Measurements from ENCODE around the gene TEC.
"Not testable (repeated sequence)": the region's sequence is repeated elsewhere in the genome, so short reads cannot be mapped to it uniquely, and the experiment has no call there.

The TEC gene

DNA sequence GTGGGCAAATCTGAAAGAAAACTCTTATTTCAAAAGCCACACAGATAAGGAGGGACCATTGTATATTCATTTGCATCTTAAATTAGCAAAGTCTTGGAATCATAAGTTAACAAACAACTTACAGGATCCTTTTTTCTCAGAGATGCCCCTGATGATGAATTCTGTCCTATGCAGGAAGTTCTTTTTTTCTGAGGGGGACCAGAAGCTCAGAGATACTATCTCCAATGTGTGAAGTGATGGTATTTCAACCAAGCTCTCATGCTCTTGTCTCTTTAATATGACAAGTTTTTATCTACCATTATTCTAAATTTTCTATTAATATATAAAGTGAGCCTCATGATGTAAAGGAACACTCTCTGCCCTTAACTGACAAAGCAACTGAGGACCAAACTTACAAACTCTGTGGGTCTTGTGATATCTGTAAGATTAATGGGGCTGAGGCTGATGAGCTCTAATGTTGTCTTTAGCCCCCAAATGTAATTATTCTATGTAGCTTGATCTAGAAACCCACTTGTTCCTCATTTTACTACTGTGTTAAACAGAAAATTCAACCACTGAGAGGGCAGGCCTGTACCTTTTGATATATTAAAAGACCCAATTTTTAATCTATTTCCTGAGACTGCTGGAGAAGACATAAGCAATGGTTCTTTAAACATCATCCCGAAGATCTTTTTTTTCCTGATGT lies 27.0 kb downstream of the TEC start:
- no peak for DNase-seq (ENCODE audit: low read depth in 2 of 2)

DNA sequence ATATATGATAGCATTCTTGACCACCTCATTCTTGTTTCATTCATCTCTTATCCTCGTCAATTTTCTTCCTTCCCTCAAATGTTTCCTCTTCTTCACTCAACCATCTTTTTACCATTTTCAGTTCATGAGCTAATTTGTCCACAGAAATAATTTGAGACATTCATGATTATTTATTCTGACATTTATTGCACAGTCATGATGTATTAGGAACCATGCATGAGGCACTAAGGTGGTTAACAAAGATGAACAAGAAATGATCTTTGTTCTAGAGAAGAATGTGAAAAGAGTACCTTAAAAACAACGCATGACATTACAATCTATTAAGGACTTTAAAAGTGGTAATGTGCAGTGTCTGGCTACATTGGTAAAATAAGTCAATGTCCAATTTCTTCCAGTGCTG lies 27.9 kb downstream of the TEC start:
- no peak for DNase-seq (ENCODE audit: low read depth in 2 of 2)

DNA sequence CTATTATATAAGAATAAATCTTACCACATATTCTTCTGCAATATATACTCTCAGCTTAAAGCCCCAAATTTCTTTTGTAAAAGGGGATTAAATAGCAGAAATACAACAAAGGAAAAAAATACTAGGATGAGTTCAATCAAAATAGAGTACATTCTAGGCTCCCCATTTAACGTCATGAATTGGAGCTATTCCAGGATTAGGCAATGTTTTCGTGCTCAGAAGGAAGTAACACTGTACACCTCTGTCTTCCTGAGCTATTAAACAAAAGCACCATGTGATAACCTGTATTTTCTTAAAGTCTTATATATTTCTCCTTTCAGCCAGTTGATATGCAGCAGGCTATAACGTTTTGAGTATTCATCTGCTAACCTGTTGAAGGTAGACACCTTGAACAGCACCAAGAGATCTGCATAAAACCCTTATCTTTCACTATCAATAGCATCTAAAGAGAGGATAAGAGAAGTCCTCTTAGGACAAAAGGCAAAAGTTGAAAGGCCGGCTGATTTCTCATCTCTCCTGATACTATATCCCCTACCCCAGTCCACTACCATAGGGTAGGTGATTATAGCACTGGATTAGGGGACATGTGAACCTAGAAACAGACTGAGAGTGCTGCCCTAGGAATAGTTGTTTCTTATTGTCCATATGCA lies 31.5 kb downstream of the TEC start:
- DNase-seq (ENCODE audit: low read depth in 2 of 2), result no peak

DNA sequence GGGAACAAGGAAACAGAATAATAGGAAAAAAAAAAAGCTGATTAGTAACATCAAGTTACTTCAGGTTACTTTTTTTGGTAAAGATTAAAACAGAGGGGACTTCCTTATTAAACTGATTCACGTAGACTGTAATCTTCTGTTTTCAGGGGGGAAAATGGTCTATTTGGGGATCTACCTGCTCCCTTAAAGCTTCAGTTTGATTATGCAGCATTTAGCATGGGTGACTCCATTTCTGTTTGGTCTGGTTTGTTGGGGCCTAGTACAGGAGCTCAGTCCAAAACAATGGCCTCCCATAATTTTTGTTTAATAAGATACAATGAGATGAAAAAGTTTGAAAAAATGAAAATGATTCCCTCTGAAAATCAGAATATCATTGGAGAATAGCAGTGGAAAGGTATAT lies 34.6 kb downstream of the TEC start:
- no peak for DNase-seq (ENCODE audit: low read depth in 2 of 2)

DNA sequence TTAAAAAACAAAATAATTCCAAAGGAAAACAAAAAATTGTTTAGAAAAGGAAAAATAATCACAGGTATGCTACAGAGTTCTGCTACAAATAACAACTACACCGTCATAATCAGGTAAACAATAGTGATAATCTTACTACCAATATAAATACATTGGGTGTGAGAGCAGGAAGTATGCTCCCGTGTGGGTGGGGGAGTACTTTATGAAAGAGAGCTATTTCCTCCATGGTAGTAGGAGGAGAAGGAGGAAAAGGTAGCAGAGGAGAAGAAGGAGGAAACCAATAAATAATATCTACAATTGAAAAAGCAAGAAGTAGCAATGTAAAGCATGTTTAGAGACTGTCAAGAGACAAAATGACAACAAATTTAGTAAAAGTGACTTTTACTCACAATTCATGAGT lies 35.1 kb downstream of the TEC start:
- DNase-seq (ENCODE audit: low read depth in 2 of 2), result no peak

DNA sequence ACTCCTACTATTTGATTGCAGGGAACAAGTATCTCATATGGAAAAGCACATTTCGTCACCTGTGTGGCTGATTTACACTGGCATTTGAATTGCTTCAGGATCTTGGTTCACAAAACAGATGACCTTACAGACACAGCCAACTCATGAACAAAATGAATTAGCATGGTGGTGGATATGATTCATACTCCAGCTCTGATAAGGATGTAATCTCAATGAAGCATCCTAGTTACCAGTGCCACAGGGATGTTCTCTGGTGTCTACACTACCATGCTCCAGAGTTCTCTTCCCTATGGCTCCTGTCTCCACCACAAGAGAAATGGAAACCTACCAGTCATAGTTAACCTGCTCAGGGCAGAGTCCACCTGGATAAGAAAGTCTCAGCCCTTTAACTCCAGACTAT lies 40.7 kb downstream of the TEC start:
- no peak for DNase-seq (ENCODE audit: low read depth in 2 of 2)

DNA sequence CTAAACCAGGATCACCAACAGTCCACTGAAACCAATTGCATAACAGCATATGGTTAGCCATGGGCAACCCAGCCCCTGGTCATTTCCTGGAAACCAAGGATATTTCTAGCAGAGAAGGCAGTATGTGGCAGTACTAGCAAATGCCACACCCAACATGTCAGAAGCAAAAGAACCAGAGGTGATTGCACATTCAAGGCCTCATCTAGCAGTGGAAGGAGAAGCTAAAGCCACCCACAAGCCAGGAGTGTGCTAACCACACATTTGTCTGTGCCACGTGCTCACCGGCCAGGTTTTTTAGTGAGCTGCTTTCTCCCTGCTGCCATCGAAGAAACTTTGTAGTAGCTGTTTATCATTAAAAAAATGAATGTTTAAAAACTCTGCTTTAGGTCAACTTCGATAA lies 42.0 kb downstream of the TEC start:
- DNase-seq (ENCODE audit: low read depth in 2 of 2), result no peak

DNA sequence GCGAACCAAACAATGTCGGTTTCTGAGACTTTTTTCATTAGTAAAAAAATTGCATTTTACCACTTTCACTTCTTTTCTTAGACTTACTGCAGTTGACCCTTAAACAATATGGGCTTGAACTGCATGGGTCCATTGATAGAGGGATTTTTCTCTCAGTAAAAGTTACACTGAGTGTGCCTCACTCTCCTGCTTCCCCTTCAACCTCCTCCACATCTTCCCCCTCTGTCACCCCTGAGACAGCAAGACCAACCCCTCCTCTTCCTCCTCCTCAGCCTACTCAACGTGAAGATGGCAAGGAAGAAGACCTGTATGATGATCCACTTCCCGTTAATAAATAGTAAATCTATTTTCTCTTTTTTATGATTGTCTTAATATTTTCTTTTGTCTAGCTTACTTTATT lies 43.4 kb downstream of the TEC start:
- no peak for DNase-seq (ENCODE audit: low read depth in 2 of 2)

DNA sequence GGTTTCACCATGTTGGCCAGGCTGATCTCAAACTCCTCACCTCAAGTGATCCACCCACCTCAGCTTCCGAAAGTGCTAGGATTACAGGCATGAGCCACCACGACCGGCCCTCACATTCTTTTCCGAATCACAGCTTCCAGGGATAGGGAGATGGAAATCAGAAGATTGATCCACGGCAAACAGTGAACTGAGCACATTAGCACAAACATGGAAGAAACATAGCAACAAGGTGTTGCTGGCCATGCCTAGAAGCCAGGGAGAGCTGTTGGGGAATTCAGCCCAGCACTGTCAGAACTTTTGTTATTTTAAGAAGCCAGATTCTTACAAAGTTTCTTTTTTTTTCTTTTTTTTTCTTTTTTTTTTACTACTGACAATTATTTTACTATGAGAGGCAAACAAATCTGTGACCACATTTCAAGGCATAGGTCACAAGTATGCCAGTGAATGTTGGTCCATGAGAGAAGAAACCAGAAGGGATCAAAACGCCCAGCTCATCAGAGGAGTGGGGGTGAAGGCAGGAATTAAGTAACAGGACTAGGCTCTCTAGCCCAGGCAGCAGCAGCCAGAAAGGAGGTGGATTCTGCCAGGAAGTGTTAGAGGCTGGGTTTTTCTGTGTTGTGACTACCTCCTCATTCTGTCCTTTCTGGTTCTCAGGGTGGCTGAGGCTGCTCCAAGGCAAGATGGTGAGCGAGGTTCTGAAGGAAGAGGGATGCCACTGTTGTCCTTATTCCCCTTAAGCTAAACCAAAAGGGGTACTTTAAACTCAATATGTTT lies 44.1 kb downstream of the TEC start:
- no peak for DNase-seq (ENCODE audit: low read depth in 2 of 2)

DNA sequence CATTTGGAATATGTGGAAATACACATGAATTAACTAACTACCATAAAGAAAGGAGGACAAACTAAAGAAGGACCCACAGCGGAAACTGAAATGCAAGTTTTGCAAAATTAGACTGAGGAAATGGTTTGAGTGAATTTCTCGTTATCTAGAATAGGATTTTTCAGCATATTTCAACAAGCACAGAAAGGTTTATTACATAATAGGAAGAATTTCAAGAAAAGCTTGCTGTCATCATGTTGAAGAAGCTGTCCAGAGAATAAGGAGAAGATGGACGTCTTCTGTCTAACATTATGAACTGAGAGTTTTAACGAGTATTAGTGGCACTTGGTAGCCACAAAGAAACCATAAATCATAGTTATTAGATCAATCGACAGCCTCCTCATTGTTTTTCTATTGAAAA lies 45.0 kb downstream of the TEC start:
- no peak for DNase-seq (ENCODE audit: low read depth in 2 of 2)

DNA sequence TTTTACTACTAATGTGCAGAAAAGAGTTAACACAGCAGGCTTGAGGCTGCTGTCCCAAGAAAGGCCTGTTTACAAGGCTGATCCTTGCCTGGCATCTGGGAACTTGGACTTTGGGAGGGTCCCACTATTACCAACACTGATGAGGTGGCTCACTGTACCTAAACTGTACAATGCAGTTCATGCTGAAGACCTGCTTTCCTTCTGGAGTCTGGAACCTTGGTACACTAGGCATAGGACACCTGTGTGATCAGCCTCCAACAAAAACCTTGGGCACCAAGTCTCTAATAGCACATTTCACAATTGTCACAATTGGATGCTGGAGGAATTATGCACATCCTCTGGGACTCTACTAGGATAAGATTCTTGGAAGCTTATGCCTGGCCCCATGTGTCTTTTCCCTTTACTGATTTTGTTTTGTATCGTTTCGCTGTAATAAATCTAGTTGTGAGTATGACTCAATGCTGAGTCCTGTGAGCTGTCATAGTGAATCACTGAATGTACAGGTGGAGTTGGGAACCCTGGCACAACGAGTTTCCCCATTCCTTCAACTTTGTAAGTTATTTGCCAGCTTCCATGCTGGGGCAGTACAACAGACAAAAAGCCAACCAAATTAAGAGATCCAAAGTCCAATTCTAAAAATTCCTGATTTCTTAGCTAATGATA lies 45.9 kb downstream of the TEC start:
- DNase-seq (ENCODE audit: low read depth in 2 of 2), result no peak

DNA sequence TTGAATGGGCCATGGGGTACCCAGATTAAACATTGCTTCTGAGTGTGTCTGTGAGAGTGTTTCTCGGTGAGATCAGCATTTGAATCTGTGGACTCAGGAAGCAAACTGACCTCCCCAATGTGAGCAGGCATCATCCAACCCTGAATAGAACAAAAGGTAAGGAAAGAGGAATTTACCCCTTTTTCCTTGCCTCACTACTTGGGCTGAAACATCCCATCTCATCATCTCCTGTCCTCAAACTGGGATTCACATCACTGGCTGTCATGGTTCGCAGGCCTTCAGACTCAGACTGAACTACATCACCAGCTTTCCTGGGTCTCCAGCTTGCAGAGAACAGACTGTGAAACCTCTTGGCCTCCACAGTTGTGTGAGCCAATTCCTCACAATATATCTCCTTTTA lies 47.1 kb downstream of the TEC start:
- no peak for DNase-seq (ENCODE audit: low read depth in 2 of 2)

DNA sequence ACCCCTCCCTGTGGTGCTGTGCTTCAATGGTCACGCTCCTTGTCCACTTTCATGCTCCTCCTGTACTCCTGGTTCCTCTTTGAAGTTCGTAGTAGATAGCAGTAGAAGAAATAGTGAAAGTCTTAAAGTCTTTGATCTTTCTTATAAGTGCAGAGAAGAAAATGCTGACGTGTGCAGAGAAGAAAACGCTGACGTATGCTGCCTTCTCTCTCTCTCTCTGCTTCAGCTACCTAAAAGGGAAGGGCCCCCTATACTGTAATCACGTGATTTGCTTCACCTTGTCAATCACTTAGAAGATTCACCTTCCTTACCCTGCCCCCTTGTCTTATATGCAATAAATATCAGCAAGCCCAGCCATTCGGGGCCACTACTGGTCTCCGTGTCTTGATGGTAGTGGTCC lies 50.2 kb downstream of the TEC start:
- not testable (repeated sequence) for DNase-seq (ENCODE audit: low read depth in 2 of 2)

DNA sequence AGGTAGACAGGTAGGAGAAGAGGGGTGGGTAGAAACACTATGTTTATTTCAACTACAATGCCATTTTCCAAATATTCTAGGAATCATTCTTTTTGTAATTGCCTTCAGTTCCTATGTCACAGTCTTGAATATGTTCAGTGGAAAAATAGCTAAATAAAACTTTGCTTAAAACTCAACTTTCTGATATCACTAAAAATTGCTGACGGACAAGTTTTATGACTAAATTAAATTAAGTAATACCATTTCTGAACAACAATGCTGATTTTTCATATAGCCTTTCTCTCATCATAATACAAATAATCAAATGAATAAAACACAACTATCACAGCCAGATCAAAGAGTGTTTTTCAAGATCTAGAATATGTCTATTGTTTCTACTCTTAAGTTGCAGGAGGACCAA lies 53.1 kb downstream of the TEC start:
- DNase-seq (ENCODE audit: low read depth in 2 of 2), result no peak

DNA sequence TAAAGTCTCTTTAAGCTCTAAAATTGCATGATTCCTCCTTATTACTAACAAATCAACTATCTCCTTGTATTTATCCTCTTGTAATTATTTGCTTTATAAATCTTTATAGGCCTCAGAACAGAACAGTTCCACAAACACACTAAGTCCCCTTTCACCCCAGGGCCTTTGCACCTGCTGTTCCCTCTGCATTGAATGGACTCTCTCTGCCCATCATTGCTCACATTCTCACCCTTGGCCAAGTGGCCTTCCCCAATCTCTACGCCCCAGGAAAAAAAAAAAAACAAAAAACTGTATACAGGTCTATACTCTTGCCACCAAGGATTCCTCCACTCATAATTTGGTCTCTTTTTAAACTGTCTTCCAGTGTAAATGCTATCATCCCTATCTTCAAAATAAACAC lies 53.7 kb downstream of the TEC start:
- no peak for DNase-seq (ENCODE audit: low read depth in 2 of 2)

DNA sequence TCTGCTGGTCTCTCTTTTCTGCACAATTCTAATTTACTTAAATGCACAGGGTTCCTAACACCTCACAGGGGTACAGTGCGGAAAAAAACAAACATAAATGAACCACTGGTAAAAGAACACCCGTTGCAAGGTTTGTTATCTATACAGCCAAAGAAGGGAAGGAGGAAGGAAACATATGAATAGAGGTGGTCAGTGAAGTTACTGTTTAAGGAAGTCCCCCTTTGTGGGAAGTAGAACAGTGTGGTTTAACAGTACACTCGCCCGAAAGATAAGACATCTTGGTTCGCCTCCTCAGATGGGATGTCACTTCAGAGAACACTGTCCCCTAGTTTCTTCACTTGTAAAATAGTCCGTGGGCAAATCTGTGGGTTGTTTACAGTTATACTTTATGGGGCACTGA lies 57.5 kb downstream of the TEC start:
- no peak for DNase-seq (ENCODE audit: low read depth in 2 of 2)

DNA sequence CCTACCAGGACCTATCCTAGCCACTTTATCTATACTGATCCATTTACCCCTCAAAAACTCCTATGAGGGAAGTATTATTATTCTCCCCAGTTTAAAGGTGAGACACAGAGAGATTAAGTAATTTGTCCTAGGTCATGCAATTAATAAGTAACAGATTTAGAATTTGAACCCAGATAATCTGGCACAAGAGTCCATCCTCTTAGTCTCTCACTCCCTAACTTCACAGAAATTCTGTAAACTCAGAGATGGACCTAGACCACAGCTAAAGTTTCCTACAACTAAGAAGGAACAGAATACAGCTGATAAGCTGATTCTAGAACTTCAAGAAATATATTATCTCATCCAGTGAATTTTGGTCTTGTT lies 58.7 kb downstream of the TEC start:
- DNase-seq (ENCODE audit: low read depth in 2 of 2), result no peak

DNA sequence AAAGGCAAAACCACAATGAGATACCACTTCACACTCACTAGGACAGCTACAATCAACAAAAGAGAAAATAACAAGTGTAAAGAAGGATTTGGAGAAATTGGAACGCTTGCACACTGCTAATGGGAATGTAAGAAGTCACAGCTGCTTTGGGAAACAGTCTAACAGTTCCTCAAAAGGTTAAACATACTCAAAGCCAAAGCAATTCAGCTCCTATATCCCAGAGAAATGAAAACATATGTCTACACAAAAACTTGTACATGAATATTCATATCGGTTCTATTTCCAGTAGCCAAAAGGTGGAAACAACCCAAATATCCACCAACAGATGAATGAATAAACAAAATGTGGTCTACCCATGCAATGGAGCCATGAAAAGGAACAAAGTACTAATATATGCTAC lies 64.0 kb downstream of the TEC start:
- no peak for DNase-seq (ENCODE audit: low read depth in 2 of 2)

DNA sequence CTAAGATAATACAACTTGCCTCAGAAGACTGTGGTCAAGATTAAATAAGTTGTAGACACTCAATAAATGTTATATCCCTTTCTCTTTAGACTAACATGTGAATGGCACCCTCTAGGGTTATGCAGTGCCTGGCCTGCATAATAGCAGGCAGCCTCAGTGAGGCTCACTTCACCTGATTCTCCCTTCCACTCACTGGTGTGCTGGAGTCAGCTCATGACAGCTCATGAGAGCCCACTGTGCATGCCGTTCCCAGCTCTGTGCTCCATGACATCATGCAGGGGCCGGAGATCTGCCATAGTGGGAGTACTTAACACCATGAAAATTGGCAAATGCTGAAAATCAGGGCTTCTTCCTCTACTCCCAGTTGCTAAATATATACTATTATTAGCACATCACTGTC lies 64.5 kb downstream of the TEC start:
- DNase-seq (ENCODE audit: low read depth in 2 of 2), result no peak

DNA sequence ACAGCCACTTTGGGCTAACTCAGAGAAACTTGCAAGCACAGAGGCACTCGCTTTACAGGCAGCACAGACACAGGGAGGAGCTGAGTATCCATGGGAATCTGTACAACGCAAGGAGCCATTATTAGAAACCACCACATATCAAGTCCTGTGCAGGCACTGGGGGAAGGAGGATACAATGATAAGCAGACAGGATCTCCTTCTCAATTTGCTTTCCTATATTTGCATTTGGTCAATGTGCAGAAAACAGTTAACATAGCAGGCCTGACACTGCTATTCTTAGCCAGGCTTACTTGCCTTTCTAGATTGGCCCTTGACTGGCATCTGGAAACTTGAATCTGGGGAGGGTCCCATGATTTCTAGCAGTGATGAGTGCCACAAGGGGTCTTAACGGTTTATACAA lies 65.8 kb downstream of the TEC start:
- no peak for DNase-seq (ENCODE audit: low read depth in 2 of 2)

DNA sequence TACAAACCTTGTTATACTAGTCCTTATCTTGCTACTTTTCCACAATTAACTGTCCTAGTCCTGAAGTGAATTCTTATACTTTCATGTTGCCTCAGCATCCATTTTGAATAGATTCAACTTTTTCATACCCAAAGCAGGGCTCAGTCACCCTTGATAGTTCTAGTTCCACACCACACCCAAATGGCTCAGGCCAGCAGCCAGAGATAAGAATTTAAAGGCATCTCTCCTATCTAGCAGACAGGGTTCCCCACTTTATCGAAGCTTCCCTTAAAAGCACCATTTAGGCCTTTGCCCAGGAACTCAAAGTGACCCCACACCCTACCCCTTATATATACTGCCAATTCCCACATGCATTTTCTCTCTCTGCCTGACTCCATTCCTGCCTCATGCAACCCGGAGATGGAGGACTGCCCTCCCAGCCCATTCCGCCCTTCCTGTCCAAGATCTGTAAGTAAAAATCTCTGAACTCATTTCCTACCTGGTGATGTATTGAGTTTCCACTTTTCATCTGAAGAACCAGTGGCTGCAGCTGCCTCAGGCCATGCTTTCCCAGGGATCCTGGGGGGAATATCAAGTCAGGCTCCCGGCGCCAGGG lies 71.9 kb downstream of the TEC start:
- no peak for DNase-seq (ENCODE audit: low read depth in 2 of 2)

DNA sequence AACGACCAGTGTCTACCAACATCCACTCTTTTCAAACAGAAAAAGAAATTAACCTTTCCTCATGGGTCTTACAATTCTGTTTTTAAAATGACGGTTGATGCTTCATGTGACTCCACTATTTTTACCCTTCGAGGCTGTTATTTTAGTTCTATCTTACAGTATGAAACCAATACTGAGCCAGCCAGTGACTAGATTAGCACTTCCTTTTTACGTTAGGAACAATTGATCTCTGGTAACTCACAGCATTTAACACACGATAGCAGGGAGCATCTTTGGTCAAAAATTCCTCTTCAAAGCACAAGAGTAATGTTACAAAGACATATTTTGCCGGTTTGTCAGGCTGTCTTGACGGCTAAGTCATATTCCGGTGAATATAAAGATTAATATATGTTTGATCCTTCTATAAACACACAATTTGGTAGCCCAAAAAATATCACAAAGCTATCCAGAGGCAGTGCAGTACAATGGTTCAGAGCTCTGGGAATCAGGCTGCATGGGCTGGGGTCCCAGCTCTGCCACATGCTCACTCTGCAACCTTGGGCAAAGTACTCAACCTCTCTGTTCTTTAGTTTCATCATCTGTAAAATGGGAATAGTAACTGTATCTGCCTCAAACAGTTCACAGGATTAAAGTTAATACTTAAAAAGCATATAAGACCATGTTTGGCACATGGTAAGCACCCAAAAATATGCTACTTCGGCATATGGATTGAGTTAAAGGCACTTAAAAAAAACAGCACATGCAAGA lies 72.7 kb downstream of the TEC start:
- DNase-seq (ENCODE audit: low read depth in 2 of 2), result no peak

All from stimulated activated CD8-positive, alpha-beta memory T cell treated with anti-CD3 and anti-CD28 coated beads, Interleukin-15, amount 100 ng/mL, for 48 hours (primary cell).